ENCODE data around the gene C10orf71.

The C10orf71 gene

GRCh38 chr10:49279015-49279880 is 19.7 kb upstream of the C10orf71 start:
- Histone ChIP-seq H3K4me3 (replicated peaks; ENCODE audit: low read depth, low read length) (no peak overlapping the region), H3K27me3 (replicated peaks; ENCODE audit: control insufficient read depth, insufficient read depth, low read length) (no peaks in the 10 kb centered on the region; the same call in 1 of the 2 replicates), H3K36me3 (ENCODE audit: control insufficient read depth, insufficient read depth, low read length) (no peaks in the 10 kb centered on the region)
- no peak for DNase-seq (ENCODE audit: extremely low read depth, insufficient read length)
- no peak for TF ChIP-seq CTCF (IDR thresholded peaks at IDR 0.05; ENCODE audit: insufficient read depth, low read length, poor library complexity, severe bottlenecking)

GRCh38 chr10:49280001-49280408 is 19.0 kb upstream of the C10orf71 start:
- DNase-seq (ENCODE audit: extremely low read depth, insufficient read length) = no peak
- Histone ChIP-seq H3K27me3 (replicated peaks; ENCODE audit: control insufficient read depth, insufficient read depth, low read length) (no peaks in the 10 kb centered on the region; the same call in 1 of the 2 replicates), H3K4me3 (replicated peaks; ENCODE audit: low read depth, low read length) (no peak overlapping the region), H3K36me3 (ENCODE audit: control insufficient read depth, insufficient read depth, low read length) (no peaks in the 10 kb centered on the region)
- TF ChIP-seq CTCF (IDR thresholded peaks at IDR 0.05; ENCODE audit: insufficient read depth, low read length, poor library complexity, severe bottlenecking) = no peak

- H3K36me3 ChIP-seq (ENCODE audit: control insufficient read depth, insufficient read depth, low read length) = no peaks in the 10 kb centered on the region
- H3K4me3 ChIP-seq (replicated peaks; ENCODE audit: low read depth, low read length) = no peak overlapping the region
- DNase-seq (ENCODE audit: extremely low read depth, insufficient read length) = no peak
- TF ChIP-seq CTCF (IDR thresholded peaks at IDR 0.05; ENCODE audit: insufficient read depth, low read length, poor library complexity, severe bottlenecking) = peak; percentile 51
- H3K27me3 ChIP-seq (replicated peaks; ENCODE audit: control insufficient read depth, insufficient read depth, low read length) = no peaks in the 10 kb centered on the region; the same call in 1 of the 2 replicates
These were observed 17.5 kb upstream of the C10orf71 start for GRCh38 chr10:49281461-49281860.

GRCh38 chr10:49282306-49282705 is 16.7 kb upstream of the C10orf71 start:
- Histone ChIP-seq H3K36me3 (ENCODE audit: control insufficient read depth, insufficient read depth, low read length) (no peaks in the 10 kb centered on the region), H3K27me3 (replicated peaks; ENCODE audit: control insufficient read depth, insufficient read depth, low read length) (no peaks in the 10 kb centered on the region; the same call in none of the 2 replicates), H3K4me3 (replicated peaks; ENCODE audit: low read depth, low read length) (no peak overlapping the region)
- DNase-seq (ENCODE audit: extremely low read depth, insufficient read length) = no peak
- no peak for TF ChIP-seq CTCF (IDR thresholded peaks at IDR 0.05; ENCODE audit: insufficient read depth, low read length, poor library complexity, severe bottlenecking)

GRCh38 chr10:49282879-49283341 is 16.1 kb upstream of the C10orf71 start:
- Histone ChIP-seq H3K4me3 (replicated peaks; ENCODE audit: low read depth, low read length) (no peak overlapping the region), H3K27me3 (replicated peaks; ENCODE audit: control insufficient read depth, insufficient read depth, low read length) (no peaks in the 10 kb centered on the region; the same call in none of the 2 replicates)
- no peak for TF ChIP-seq CTCF (IDR thresholded peaks at IDR 0.05; ENCODE audit: insufficient read depth, low read length, poor library complexity, severe bottlenecking)

More at GRCh38 chr10:49282879-49283341, 16.1 kb upstream of the C10orf71 start:
- no peak for DNase-seq (ENCODE audit: extremely low read depth, insufficient read length)
- no peaks in the 10 kb centered on the region for H3K36me3 ChIP-seq (ENCODE audit: control insufficient read depth, insufficient read depth, low read length)

Data from GM06990 (cell line).